ENCODE data around the gene HBG2. TPM values are rescaled to one million over a fixed set of nuclear protein-coding genes. Genes with fewer than 3 reads are reported as not detected.

HBG2 gene
- total and polyA plus RNA-seq, 2 experiments from 2014 or later, result not detected

- no peak for TF ChIP-seq ZNF462 (CRISPR knock-in tag; IDR thresholded peaks at IDR 0.05)
- TF ChIP-seq ZNF331 (CRISPR knock-in tag; IDR thresholded peaks at IDR 0.05; ENCODE audit: low read depth), result no peak
- TF ChIP-seq EZH2 (IDR thresholded peaks at IDR 0.05; ENCODE audit: low read depth, unreplicated experiment), result no peak
- TF ChIP-seq JUNB (IDR thresholded peaks at IDR 0.05; ENCODE audit: unreplicated experiment), result no peak
Measured at GRCh38 chr11:5280582-5281102, 26.1 kb upstream of the HBG2 start (continued).

GRCh38 chr11:5279471-5280090 lies 25.0 kb upstream of the HBG2 start:
- ATAC-seq (no peak), DNase-seq (ENCODE audit: low spot score) (no peak)
- no peak overlapping the region for H3K4me3 ChIP-seq
- no peaks in the 10 kb centered on the region for H3K36me3 ChIP-seq (ENCODE audit: insufficient read depth)
- H3K4me1 ChIP-seq (ENCODE audit: insufficient read depth), result no peaks in the 10 kb centered on the region
- H4K20me1 ChIP-seq (replicated peaks; ENCODE audit: insufficient read depth), result no peaks in the 10 kb centered on the region
- H3K36me3 Mint-ChIP-seq (ENCODE audit: low read depth), result no peaks in the 10 kb centered on the region
- H3K4me3 Mint-ChIP-seq, result no peak overlapping the region
- peaks cover 5% of the 10 kb centered on the region for H3K4me1 Mint-ChIP-seq
- H3K4me2 ChIP-seq, result no peak overlapping the region
- no peaks in the 10 kb centered on the region for H3K9me3 Mint-ChIP-seq
- H3K79me2 ChIP-seq (replicated peaks; ENCODE audit: insufficient read depth), result no peaks in the 10 kb centered on the region
- 0 out of 2 replicates have a peak, but pooled peaks cover 5% of the 10 kb centered on the region for H3K9me2 ChIP-seq (ENCODE audit: insufficient read depth)
- H3F3A ChIP-seq (replicated peaks; ENCODE audit: low read depth), result no peaks in the 10 kb centered on the region
- peaks cover 1% of the 10 kb centered on the region for H3K27me3 Mint-ChIP-seq (ENCODE audit: insufficient read depth, low read depth, poor library complexity)
- no peak overlapping the region for H3K27ac Mint-ChIP-seq
- H2AFZ ChIP-seq, result no peak overlapping the region
- no peaks in the 10 kb centered on the region for H3K27me3 ChIP-seq (ENCODE audit: insufficient read depth)
- H3K27ac ChIP-seq (ENCODE audit: low read depth), result no peak overlapping the region
- TF ChIP-seq CTCF (conservative IDR thresholded peaks at IDR 0.05; ENCODE audit: low read depth in 2 of 2), result no peak
- no peak for TF ChIP-seq JUNB (IDR thresholded peaks at IDR 0.05; ENCODE audit: unreplicated experiment)
- no peak for TF ChIP-seq ZNF331 (CRISPR knock-in tag; IDR thresholded peaks at IDR 0.05; ENCODE audit: low read depth)
- no peak for TF ChIP-seq STAT1 (IDR thresholded peaks at IDR 0.05; ENCODE audit: unreplicated experiment)
- TF ChIP-seq POLR2AphosphoS5 (IDR thresholded peaks at IDR 0.05; ENCODE audit: low read depth), result no peak
- TF ChIP-seq ZNF114 (CRISPR knock-in tag; IDR thresholded peaks at IDR 0.05), result no peak

All from GM23338 (cell line).